Kidney (tissue), 14 donors: ENCODE data around the gene CDK15. TPM values are rescaled to one million over a fixed set of nuclear protein-coding genes. Genes with fewer than 3 reads are reported as not detected.
A peak's percentile ranks its signal among the peaks of the same experiment; 100 is the strongest.

Experiments
- DNase-seq, 5 donors: peaks; one replicate each; pipeline ENCODE4 v3.0.0-alpha.2; 2013 to 2020
- FAIRE-seq: peaks from 2 replicates; lab custom pipeline; 2012; peaks lifted over from hg19 to GRCh38; lab: Jason Lieb, UNC
- H3K27ac ChIP-seq, 2 donors: one replicate each; pipeline ENCODE4 v1.7.0; 2013; ENCODE audit warnings: low read depth in 2 of 2, low read length in 2 of 2, inconsistent platforms in 1 of 2
- H3K27me3 ChIP-seq: one replicate; pipeline ENCODE4 v1.7.1; 2013; ENCODE audit warnings: low read length, inconsistent platforms; ENCODE audit not compliant: control insufficient read depth, insufficient read depth
- H3K36me3 ChIP-seq, 3 donors: one replicate each; pipeline versions ENCODE4 v1.7.0 to v1.7.1; 2013; ENCODE audit warnings: low read length in 3 of 3, control low read depth in 1 of 3, inconsistent platforms in 1 of 3; ENCODE audit not compliant: insufficient read depth in 3 of 3, control insufficient read depth in 2 of 3
- H3K4me1 ChIP-seq, 3 donors: one replicate each; pipeline versions ENCODE4 v1.7.0 to v1.7.1; 2013; ENCODE audit warnings: low read length in 3 of 3, inconsistent platforms in 1 of 3, low read depth in 1 of 3; ENCODE audit not compliant: control insufficient read depth in 2 of 3, insufficient read depth in 2 of 3
- H3K4me3 ChIP-seq, 3 donors: one replicate each; pipeline versions ENCODE4 v1.7.0 to v1.8.1; 2013; ENCODE audit warnings: low read length in 3 of 3, control low read depth in 1 of 3, inconsistent platforms in 1 of 3
- H3K9ac ChIP-seq, 3 donors: one replicate each; pipeline versions ENCODE4 v1.7.0 to v1.7.1; 2013; ENCODE audit warnings: low read length in 3 of 3, control low read depth in 1 of 3, inconsistent platforms in 1 of 3
- H3K9me3 ChIP-seq, 3 donors: one replicate each; pipeline versions ENCODE4 v1.7.0 to v1.7.1; 2013; ENCODE audit warnings: low read length in 3 of 3, control low read depth in 1 of 3, inconsistent platforms in 1 of 3; ENCODE audit not compliant: control insufficient read depth in 2 of 3, insufficient read depth in 1 of 3
- intact Hi-C: fragments of 100-400 bp; cut with DNase I; formaldehyde crosslinking; loops from one replicate; pipeline ENCODE4 v1.11.1; 2022
- polyA plus RNA-seq: library from polyadenylated mRNA; stranded (reverse); fragments of 350-450 nt; fragmentation: Illumina TruSeq; extraction: RNeasy Lipid Tissue Mini Kit (QIAGEN cat#74804); gene quantifications from one replicate; pipeline ENCODE4 v1.2.3, GENCODE V29; 2014; ENCODE audit warnings: low read depth, low replicate concordance; ENCODE audit not compliant: insufficient read depth
- total RNA-seq: library from RNA; stranded (reverse); fragmentation: NEBNext Ultra II Directional; extraction: Animal tissue kit (Norgen Biotek cat#: 25700); gene quantifications from one replicate; pipeline ENCODE4 v1.2.1, GENCODE V29; 2021
- TF ChIP-seq, protein P1 (sequence below): IDR thresholded peaks from 3 replicates; pipeline ENCODE4 v1.5.1; 2012; ENCODE audit warnings: mild to moderate bottlenecking, moderate library complexity, borderline replicate concordance; ENCODE audit not compliant: insufficient read depth; ENCODE audit errors: extremely low read depth
- donor health status: control.
- donor health status: control.
- donor health status: control.
- donor health status: control.
- donor health status: control.
- donor health status: DM: yes; HTN: yes; CAD: no.
- donor health status: Normal renal cell carcinoma (clear cell type).

The CDK15 gene
- total and polyA plus RNA-seq, 2 donors from 2014 or later, result 0.11 to 2.7 TPM

DNA sequence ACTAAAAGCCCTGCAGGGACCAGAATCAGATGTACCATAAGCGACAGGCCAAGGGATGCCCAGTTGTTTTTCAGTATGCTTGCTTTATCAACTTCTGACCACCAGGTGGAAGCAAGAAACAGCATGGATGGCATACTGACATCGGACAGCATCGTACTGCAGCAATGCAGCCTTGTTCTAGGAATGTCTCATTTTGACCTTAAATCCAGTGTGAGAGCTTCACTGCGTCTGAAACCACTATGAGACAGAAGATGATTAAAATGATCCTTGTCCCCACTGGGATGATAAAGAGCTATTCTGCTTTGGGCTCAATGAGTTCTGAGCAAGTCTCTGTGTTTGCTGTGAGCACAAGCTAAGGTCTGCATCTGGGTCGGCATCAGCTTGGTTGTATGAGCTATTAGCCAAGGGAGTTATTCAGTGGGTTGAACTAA is 54.3 kb downstream of the CDK15 start:
- FAIRE-seq, result no peak
- no peaks in the 10 kb centered on the region for H3K36me3 ChIP-seq
- TF ChIP-seq, protein P1, sequence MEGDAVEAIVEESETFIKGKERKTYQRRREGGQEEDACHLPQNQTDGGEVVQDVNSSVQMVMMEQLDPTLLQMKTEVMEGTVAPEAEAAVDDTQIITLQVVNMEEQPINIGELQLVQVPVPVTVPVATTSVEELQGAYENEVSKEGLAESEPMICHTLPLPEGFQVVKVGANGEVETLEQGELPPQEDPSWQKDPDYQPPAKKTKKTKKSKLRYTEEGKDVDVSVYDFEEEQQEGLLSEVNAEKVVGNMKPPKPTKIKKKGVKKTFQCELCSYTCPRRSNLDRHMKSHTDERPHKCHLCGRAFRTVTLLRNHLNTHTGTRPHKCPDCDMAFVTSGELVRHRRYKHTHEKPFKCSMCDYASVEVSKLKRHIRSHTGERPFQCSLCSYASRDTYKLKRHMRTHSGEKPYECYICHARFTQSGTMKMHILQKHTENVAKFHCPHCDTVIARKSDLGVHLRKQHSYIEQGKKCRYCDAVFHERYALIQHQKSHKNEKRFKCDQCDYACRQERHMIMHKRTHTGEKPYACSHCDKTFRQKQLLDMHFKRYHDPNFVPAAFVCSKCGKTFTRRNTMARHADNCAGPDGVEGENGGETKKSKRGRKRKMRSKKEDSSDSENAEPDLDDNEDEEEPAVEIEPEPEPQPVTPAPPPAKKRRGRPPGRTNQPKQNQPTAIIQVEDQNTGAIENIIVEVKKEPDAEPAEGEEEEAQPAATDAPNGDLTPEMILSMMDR, result peak; percentile 94
- no peaks in the 10 kb centered on the region for H3K9me3 ChIP-seq
- H3K4me1 ChIP-seq, result peaks cover 0 to 6% (median 2%) of the 10 kb centered on the region in 3 donors
- no peak overlapping the region for H3K27ac ChIP-seq
- H3K27me3 ChIP-seq, result peaks cover 2% of the 10 kb centered on the region
- no peak overlapping the region for H3K9ac ChIP-seq
- intact Hi-C loops, result loop anchor here (5.0 kb wide), 1 partner anchor 322 kb away; no protein-coding TSS in a partner anchor
- DNase-seq, result peak in 4 of 5 donors; percentile 77 to 94 (median 86)
- peak overlapping the region in 2 of 3 donors; percentile 4 to 23 for H3K4me3 ChIP-seq

DNA sequence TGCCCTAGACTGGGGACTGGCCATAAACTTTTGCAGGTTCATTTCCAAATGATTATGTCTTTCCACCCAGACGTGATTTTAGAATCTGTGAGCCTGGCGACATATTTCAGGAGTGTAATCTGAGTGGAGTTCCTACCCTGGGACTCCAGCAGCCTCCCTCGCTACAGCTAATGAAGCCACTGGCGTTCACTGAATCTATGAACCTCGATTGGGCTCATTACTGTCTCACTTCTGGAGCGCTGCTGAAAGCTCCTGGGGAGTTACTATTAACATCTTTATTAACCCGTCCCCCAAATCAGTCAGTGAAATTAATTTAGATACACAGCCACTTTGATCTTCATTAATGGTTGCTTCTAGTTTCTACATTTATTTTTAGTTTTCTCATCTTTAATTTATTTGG is 56.5 kb downstream of the CDK15 start:
- peaks cover 2% of the 10 kb centered on the region for H3K27me3 ChIP-seq
- H3K9me3 ChIP-seq, result no peaks in the 10 kb centered on the region
- peaks cover 0 to 6% (median 2%) of the 10 kb centered on the region in 3 donors for H3K4me1 ChIP-seq
- H3K9ac ChIP-seq, result no peak overlapping the region
- FAIRE-seq, result no peak
- TF ChIP-seq, protein P1, result no peak
- no peak for DNase-seq
- H3K27ac ChIP-seq, result no peak overlapping the region
- intact Hi-C loops, result loop anchor here (5.0 kb wide), 1 partner anchor 319 kb away; no protein-coding TSS in a partner anchor
- H3K4me3 ChIP-seq, result no peak overlapping the region
- no peaks in the 10 kb centered on the region for H3K36me3 ChIP-seq

DNA sequence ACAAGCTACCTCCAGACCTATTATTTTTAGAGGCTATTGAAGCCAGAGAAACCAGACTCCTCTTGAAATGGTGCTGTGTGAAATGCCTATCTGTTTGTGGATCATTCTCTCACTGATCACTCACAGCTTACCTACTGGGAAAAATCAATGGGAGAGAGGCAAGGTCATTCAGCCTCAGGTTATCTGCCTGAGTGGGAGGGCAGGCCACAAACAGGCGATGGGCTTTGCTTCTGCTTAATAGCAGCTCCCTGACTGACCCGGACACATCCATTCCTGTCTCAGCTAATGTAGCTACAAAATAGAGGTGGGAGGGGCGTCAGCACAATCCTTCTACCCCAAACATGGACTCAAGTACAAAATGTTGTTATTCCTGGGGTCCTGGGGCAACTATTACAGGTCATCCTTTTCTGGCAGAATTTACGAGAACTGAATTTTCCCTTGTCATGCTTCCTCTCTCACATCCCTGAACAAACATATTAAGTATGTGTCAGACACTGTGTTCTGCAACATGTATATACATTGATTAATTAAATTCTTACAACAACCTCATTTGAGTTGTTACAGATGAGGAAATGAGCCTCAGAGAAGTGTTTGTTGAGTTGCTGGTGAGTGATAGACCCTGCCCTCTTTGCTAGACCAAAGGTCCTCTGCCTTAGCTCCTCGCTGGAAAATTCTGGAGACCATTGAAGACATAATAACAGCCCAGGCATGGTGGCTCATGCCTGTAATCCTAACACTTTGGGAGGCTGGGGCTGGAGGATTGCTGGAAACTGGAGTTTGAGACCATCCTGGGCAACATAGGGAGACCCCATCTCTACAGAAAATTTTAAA is 60.5 kb downstream of the CDK15 start:
- TF ChIP-seq, protein P1, result no peak
- no peak overlapping the region for H3K27ac ChIP-seq
- no peaks in the 10 kb centered on the region for H3K27me3 ChIP-seq
- no peak overlapping the region for H3K4me3 ChIP-seq
- H3K9me3 ChIP-seq, result no peaks in the 10 kb centered on the region
- FAIRE-seq (no peak), DNase-seq (no peak)
- intact Hi-C loops, result no loop called here
- H3K4me1 ChIP-seq, result no peaks in the 10 kb centered on the region
- H3K36me3 ChIP-seq, result no peaks in the 10 kb centered on the region
- H3K9ac ChIP-seq, result no peak overlapping the region
